Measurements from ENCODE around the gene EGFLAM. TPM values are rescaled to one million over a fixed set of nuclear protein-coding genes. Genes with fewer than 3 reads are reported as not detected.

The EGFLAM gene
- total RNA-seq, 1 experiment from 2014 or later = 0.33 TPM

- H2BK15ac ChIP-seq (ENCODE audit: low read depth, low read length) = no peak overlapping the region
- H3K14ac ChIP-seq (ENCODE audit: insufficient read depth, low read length) = no peak overlapping the region
- H2BK20ac ChIP-seq (ENCODE audit: low read depth, low read length, poor library complexity, severe bottlenecking) = no peak overlapping the region
- H3K27me3 ChIP-seq (ENCODE audit: insufficient read depth, low read length) = peaks cover 11% of the 10 kb centered on the region
- no peak overlapping the region for H2AK5ac ChIP-seq (ENCODE audit: insufficient read length, low read length)
- no peak overlapping the region for H4K5ac ChIP-seq (ENCODE audit: insufficient read length, low read depth, low read length)
- no peaks in the 10 kb centered on the region for H4K20me1 ChIP-seq (ENCODE audit: control insufficient read depth, insufficient read depth, insufficient read length)
- Mint-ChIP-seq H3K4me3 (no peak overlapping the region; a peak in 1 of 5 replicates), H3K36me3 (ENCODE audit: insufficient read depth in 1 of 3, low read depth in 3 of 3) (no peaks in the 10 kb centered on the region; a peak in 1 of 7 replicates), H3K27me3 (ENCODE audit: low read depth) (peaks cover 88% of the 10 kb centered on the region), H3K4me1 (peaks cover 7 to 9% of the 10 kb centered on the region in 2 experiments), H3K9me3 (no peaks in the 10 kb centered on the region), H3K27ac (no peak overlapping the region; a peak in 1 of 7 replicates)
- H3K79me1 ChIP-seq (ENCODE audit: insufficient read depth, low read depth, low read length, poor library complexity, severe bottlenecking) = no peaks in the 10 kb centered on the region
- 0 out of 2 replicates have a peak, but pooled peaks cover 2% of the 10 kb centered on the region for H3K4me1 ChIP-seq (ENCODE audit: insufficient read depth, low read length)
- H3K4me2 ChIP-seq (ENCODE audit: insufficient read depth, insufficient read length, low read length) = no peak overlapping the region
- WGBS (ENCODE audit: extremely low coverage, insufficient read length, low lambda C conversion rate) = no CpG with 5 or more reads among the region's 6 CpGs
- H2AFZ ChIP-seq (ENCODE audit: low read length) = no peak overlapping the region
- H4K91ac ChIP-seq (ENCODE audit: insufficient read length, low read depth, low read length) = no peak overlapping the region
- H3K23me2 ChIP-seq (ENCODE audit: insufficient read length, low read depth, low read length, poor library complexity, severe bottlenecking) = no peaks in the 10 kb centered on the region
- H3K23ac ChIP-seq (ENCODE audit: insufficient read length, low read depth, low read length) = no peak overlapping the region
- TF ChIP-seq CTCF (conservative IDR thresholded peaks at IDR 0.05) = no peak
- H3K9me3 ChIP-seq (ENCODE audit: control insufficient read depth, low read depth, low read length) = no peaks in the 10 kb centered on the region
- no peak overlapping the region for H3K18ac ChIP-seq (ENCODE audit: insufficient read length, low read depth, low read length)
- no peak overlapping the region for H3K27ac ChIP-seq (ENCODE audit: insufficient read length, low read depth, low read length)
- no peaks in the 10 kb centered on the region for H3K79me2 ChIP-seq (ENCODE audit: insufficient read depth, low read length)
- H3T11ph ChIP-seq (ENCODE audit: low read length) = no peak overlapping the region
- H3K9ac ChIP-seq (ENCODE audit: extremely low read depth, insufficient read length, low read length) = no peak overlapping the region
- no peak overlapping the region for H2BK5ac ChIP-seq (ENCODE audit: insufficient read length, low read length)
- no peak overlapping the region for H2BK120ac ChIP-seq (ENCODE audit: low read depth, low read length, poor library complexity, severe bottlenecking)
- H3K56ac ChIP-seq (ENCODE audit: insufficient read length, low read depth, low read length) = no peak overlapping the region
- no peak overlapping the region for H4K8ac ChIP-seq (replicated peaks; ENCODE audit: insufficient read length, low read depth, low read length)
- no peak overlapping the region for H2BK12ac ChIP-seq (ENCODE audit: insufficient read length, low read depth, low read length)
- H3K4ac ChIP-seq (ENCODE audit: low read depth, low read length) = no peak overlapping the region
- no peak for DNase-seq
Observed at GRCh38 chr5:38263983-38264382, 5.6 kb downstream of the EGFLAM start.
